Measurements from ENCODE around the gene ZNF763.
"Not testable (repeated sequence)": the region's sequence is repeated elsewhere in the genome, so short reads cannot be mapped to it uniquely, and the experiment has no call there.

ZNF763 gene

GRCh38 chr19:11971041-11971440, 6.2 kb downstream of the ZNF763 start:
- DNase-seq (ENCODE audit: low read depth in 2 of 2): no peak

- no peak for DNase-seq (ENCODE audit: low read depth in 2 of 2)
These were observed 8.4 kb downstream of the ZNF763 start for GRCh38 chr19:11973019-11973810.

GRCh38 chr19:11978492-11979100, 13.8 kb downstream of the ZNF763 start:
- no peak for DNase-seq (ENCODE audit: low read depth in 2 of 2)

DNA sequence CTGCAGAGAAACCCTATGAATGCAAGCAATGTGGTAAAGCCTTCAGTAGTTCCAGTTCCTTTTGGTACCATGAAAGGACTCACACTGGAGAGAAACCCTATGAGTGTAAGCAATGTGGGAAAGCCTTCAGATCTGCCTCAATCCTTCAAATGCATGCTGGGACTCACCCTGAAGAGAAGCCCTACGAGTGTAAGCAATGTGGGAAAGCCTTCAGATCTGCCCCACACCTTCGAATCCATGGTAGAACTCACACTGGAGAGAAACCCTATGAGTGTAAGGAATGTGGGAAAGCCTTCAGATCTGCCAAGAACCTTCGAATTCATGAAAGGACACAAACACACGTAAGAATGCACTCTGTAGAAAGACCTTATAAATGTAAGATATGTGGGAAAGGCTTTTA, 14.7 kb downstream of the ZNF763 start:
- no peak for DNase-seq (ENCODE audit: low read depth in 2 of 2)

DNA sequence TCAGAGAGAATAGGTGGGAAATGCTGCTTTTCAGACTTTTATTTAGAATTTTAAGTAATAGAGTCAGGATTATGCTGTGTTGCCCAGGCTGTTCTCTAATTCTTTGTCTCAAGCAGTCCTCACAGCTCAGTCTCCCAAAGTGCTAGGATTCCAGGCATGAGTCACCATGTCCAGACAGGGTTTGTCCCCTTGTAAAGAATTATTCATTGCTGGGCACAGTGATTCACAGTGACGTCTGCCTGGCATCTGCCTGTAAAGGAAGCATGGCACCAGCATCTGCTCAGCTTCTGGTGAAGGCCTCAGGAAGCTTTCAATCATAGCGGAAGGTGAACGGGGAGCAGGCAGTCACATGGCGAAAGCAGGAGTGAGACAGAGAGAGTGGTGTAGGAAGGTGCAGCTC, 17.7 kb downstream of the ZNF763 start:
- no peak for DNase-seq (ENCODE audit: low read depth in 2 of 2)

DNA sequence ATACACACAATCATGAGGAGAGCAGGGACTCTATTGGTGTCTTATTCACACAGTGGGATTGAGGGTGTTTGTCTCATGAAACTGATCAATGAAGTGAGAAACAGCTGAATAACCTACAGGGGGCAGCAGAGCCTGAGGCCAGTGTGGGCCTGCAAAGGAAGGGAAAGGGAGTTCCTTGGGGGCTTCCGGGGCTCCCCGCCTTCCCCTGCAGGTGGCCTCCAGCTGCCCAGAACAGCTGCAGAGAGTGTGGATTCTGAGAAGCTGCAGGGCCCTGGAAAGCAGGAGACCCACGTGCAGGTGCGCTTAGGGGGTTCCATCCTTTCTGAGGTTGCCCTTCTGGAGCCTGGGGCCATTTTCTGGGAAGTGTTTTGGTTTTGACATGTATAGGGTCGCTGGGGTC, 20.1 kb downstream of the ZNF763 start:
- DNase-seq (ENCODE audit: low read depth in 2 of 2): no peak

GRCh38 chr19:11986754-11987153, 21.9 kb downstream of the ZNF763 start:
- no peak for DNase-seq (ENCODE audit: low read depth in 2 of 2)

DNA sequence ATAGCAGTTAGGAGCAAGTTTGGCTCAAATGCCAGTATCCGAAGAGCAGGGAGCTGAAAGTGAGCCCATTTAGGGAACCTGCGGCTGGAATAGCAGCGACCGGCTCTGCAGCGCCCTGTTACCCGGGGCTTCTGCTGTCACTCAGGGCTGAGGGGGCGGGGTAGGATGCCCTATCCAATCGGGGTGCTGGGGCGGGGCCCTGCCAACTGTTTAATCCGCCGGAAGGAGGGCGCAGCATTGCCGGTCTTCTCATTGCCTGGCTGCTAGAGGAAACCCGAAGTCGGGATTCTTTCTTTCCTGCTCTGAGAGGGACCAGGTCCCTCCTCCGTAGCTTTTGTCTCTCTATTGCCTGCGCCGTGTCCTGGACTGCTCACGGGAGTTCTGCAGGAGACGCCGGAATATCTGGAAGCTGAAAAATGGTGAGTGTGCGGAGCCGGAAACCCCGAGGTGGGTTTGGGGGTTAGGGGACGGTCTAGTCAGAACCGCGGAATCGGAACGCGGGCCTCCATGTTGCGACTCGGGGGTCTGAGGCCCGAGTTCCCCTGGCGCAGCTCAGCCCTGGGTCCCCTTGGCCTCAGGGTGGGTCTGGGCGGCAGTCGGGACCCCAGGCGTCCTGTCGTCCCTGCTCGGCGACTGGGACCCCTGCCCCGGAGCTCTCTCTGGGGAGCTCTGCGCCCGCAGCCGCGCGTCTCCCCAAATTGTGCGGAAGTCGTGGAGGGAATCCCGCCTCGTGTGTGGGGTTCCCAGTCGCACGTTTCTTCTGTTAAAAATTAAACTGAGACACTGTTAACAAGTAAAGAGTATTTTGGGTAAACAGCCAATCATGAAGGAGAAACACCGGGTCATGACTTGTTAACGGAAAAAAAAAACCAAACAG, 22.8 kb downstream of the ZNF763 start:
- DNase-seq (ENCODE audit: low read depth in 2 of 2): peak; percentile 93 to 94

DNA sequence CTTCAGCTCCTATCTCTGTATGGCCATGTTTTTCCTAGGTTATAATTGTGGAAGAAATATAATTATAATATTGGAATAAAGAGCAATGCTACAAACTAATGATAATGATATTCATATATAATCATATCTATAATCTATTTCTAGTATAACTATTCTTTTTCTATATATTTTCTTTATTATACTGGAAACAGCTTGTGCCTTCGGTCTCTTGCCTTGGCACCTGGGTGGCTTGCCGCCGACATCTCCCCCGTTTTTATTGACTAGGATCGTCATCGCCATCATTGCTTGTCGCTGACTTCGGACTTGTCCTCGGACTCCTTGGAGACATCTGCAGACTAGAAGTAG, 24.2 kb downstream of the ZNF763 start:
- no peak for DNase-seq (ENCODE audit: low read depth in 2 of 2)

GRCh38 chr19:11991921-11992320, 27.1 kb downstream of the ZNF763 start:
- DNase-seq (ENCODE audit: low read depth in 2 of 2): not testable (repeated sequence)

DNA sequence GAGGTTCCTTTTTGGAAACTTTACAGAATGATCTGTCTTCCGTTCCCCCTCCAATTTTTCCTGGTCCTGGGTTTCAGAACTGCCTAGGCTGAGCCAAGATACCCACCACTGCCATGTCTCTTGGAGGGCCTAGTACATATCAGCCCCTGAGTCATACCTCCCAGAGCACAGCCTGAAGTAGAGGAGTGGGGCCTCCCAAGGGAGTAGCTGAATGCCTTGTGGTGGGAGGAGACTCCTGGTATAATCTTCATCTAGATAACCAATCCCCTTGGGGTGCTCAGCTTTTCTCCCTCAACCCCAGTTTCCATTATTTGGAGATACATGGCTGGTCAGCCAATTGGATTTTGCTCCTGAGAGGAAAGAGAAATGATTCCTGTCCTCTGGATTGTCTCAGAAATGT, 30.3 kb downstream of the ZNF763 start:
- DNase-seq (ENCODE audit: low read depth in 2 of 2): no peak

DNA sequence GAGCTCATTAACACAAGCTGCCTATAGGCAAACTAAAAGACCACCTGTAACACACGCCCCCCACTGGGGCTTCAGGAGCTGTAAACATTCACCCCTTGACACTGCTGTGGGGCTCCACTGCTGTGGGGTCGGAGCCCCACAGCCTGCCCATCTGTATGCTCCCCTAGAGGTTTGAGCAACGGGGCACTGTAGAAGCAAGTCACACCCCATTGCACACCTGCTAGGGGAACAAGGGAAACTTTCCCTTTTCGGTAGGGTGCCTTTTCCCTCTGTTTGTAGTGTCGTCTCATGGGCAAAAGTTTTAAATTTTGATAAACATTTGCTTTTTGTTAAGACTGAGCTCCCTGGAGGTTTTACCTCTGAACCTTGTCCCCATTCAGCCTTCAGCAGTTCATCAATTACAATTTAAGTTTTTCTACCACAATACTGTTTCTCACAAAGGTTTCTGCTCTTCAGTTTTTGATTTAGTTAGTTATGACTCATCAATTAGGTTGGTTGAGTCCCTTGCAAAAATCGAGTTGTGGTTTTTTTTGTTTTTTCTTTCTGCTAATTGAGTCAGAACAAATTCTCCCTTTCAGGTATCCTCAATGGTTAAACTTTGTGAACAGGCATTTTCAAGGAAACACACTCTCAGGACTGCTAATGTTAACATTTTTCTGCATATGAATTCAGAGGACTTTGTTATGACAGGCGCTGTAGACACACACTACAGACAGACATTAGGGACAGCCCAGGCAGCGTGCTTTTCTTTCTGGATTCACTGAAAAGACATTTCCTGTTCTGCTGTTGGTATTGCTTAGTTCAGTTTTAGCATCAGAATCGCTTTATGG, 35.5 kb downstream of the ZNF763 start:
- no peak for DNase-seq (ENCODE audit: low read depth in 2 of 2)

DNA sequence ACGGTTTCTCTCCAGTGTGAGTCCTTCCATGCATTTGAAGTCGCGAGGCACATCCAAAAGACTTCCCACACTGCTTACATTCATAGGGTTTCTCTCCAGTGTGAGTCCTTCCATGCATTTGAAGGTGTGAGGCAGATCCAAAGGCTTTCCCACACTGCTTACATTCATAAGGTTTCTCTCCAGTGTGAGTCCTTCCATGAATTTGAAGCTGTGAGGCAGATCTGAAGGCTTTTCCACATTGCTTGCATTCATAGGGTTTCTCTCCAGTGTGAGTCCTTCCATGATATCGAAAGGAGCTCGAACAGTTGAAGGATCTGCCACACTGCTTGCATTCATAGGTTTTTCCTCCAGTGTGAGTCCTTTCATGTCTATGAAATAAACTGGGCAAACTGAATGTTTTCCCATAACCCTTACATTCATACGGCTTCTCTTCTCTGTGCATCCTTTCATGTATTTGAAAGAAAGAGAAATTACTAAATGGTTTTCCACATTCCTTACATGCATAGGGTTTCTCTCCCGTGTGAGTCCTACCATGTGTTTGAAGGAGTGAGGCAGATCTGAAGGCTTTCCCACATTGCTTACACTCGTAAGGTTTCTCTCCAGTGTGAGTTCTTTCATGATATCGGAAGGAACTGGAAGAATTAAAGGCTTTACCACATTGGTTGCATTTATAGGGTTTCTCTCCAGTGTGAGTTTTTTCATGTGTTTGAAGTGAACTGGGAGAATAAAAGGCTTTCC, 50.3 kb downstream of the ZNF763 start:
- DNase-seq (ENCODE audit: low read depth in 2 of 2): no peak

DNA sequence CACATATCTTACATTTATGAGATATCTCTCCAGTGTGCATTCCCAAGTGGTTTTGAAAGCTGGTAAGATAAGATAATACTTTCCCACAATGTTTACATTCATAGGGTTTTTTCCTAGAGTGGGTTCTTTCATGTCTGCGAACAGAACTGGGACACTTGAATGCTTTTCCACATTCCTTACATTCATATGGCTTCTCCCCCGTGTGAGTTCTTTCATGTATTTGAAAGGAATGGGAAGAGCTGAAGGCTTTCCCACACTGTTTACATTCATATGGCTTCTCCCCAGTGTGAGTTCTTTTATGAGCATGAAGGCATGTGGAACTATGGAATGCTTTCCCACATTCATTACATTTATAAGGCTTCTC, 50.9 kb downstream of the ZNF763 start:
- no peak for DNase-seq (ENCODE audit: low read depth in 2 of 2)

Measured in activated CD4-positive, alpha-beta T cell treated with anti-CD3 and anti-CD28 coated beads for 24 hours (primary cell).